ENCODE results near the gene PRCC. TPM values are rescaled to one million over a fixed set of nuclear protein-coding genes. Genes with fewer than 3 reads are reported as not detected.

The PRCC gene
- polyA plus RNA-seq, 3 donors: 26.7 to 37.1 (median 29.6) TPM

- peak overlapping the region; percentile 8 to 85 (median 70) for H3K27ac Mint-ChIP-seq
Measured at GRCh38 chr1:156804026-156804425, 36.7 kb downstream of the PRCC start.

GRCh38 chr1:156804572-156805243, 37.4 kb downstream of the PRCC start:
- H3K9ac ChIP-seq (ENCODE audit: insufficient read depth, low read length, poor library complexity, severe bottlenecking): no peak overlapping the region
- peak overlapping the region; percentile 8 to 85 (median 70) for H3K27ac Mint-ChIP-seq
- no peaks in the 10 kb centered on the region for H3K79me2 ChIP-seq (ENCODE audit: insufficient read depth, low read length)
- no peaks in the 10 kb centered on the region for H3K9me3 ChIP-seq (replicated peaks in 1 of 2; ENCODE audit: control insufficient read depth in 1 of 2, insufficient read depth in 1 of 2, low read length in 2 of 2)
- H3K36me3 ChIP-seq (replicated peaks in 1 of 2; ENCODE audit: control insufficient read depth in 1 of 2, insufficient read depth in 2 of 2, low read length in 2 of 2): peaks cover 20 to 29% of the 10 kb centered on the region in 2 donors
- peak overlapping the region in 1 of 2 donors; percentile 78 for H3K4me3 Mint-ChIP-seq
- intact Hi-C loops (cut with micrococcal nuclease): no loop called here
- peaks cover 23 to 33% of the 10 kb centered on the region in 2 donors for H3K36me3 Mint-ChIP-seq
- no peak for TF ChIP-seq CTCF (IDR thresholded peaks at IDR 0.05)
- peak overlapping the region; percentile 23 to 27 for H3K27ac ChIP-seq (ENCODE audit: low read depth in 1 of 2, low read length in 2 of 2)
- H3K4me2 ChIP-seq (replicated peaks; ENCODE audit: extremely low read depth, low read length, poor library complexity, severe bottlenecking): no peak overlapping the region
- no peaks in the 10 kb centered on the region for H4K20me1 ChIP-seq (ENCODE audit: insufficient read depth, low read length)
- H3K4me1 Mint-ChIP-seq: peaks cover 21% of the 10 kb centered on the region
- H3K9me3 Mint-ChIP-seq: no peaks in the 10 kb centered on the region
- H2AFZ ChIP-seq (ENCODE audit: insufficient read depth, low read depth, low read length, poor library complexity, severe bottlenecking): no peak overlapping the region
- DNase-seq: peak; percentile 49 to 66 (median 66)
- no peaks in the 10 kb centered on the region for H3K27me3 ChIP-seq (ENCODE audit: control insufficient read depth in 2 of 2, insufficient read depth in 2 of 2, low read length in 2 of 2)
- WGBS (ENCODE audit: insufficient coverage): 44% methylated on average over 6 of the region's 6 CpGs
- peaks cover under 1 to 6% (median 5%) of the 10 kb centered on the region in 3 donors for H3K27me3 Mint-ChIP-seq (ENCODE audit: low read depth in 3 of 3)
- no peak overlapping the region for H3K4me3 ChIP-seq (replicated peaks in 1 of 3; ENCODE audit: low read depth in 2 of 3, low read length in 3 of 3)
- H3K4me1 ChIP-seq (ENCODE audit: control insufficient read depth in 1 of 2, insufficient read depth in 2 of 2, low read length in 2 of 2): peaks cover 14 to 15% of the 10 kb centered on the region in 2 donors

More at GRCh38 chr1:156804026-156804425, 36.7 kb downstream of the PRCC start:
- peaks cover 27 to 37% of the 10 kb centered on the region in 2 donors for H3K36me3 Mint-ChIP-seq
- H3K4me3 ChIP-seq (replicated peaks in 1 of 3; ENCODE audit: low read depth in 2 of 3, low read length in 3 of 3): no peak overlapping the region
- 68% methylated on average over 3 of the region's 3 CpGs for WGBS (ENCODE audit: insufficient coverage)
- TF ChIP-seq CTCF (IDR thresholded peaks at IDR 0.05): no peak
- no peak overlapping the region for H2AFZ ChIP-seq (ENCODE audit: insufficient read depth, low read depth, low read length, poor library complexity, severe bottlenecking)
- peaks cover 26 to 36% of the 10 kb centered on the region in 2 donors for H3K36me3 ChIP-seq (replicated peaks in 1 of 2; ENCODE audit: control insufficient read depth in 1 of 2, insufficient read depth in 2 of 2, low read length in 2 of 2)
- no peaks in the 10 kb centered on the region for H3K27me3 ChIP-seq (ENCODE audit: control insufficient read depth in 2 of 2, insufficient read depth in 2 of 2, low read length in 2 of 2)
- H3K4me3 Mint-ChIP-seq: peak overlapping the region in 1 of 2 donors; percentile 78
- H3K79me2 ChIP-seq (ENCODE audit: insufficient read depth, low read length): no peaks in the 10 kb centered on the region
- H3K27ac ChIP-seq (ENCODE audit: low read depth in 1 of 2, low read length in 2 of 2): peak overlapping the region in 1 of 2 donors; percentile 27
- intact Hi-C loops (cut with micrococcal nuclease): no loop called here
- no peaks in the 10 kb centered on the region for H3K9me3 ChIP-seq (replicated peaks in 1 of 2; ENCODE audit: control insufficient read depth in 1 of 2, insufficient read depth in 1 of 2, low read length in 2 of 2)
- no peak overlapping the region for H3K4me2 ChIP-seq (replicated peaks; ENCODE audit: extremely low read depth, low read length, poor library complexity, severe bottlenecking)
- no peak for DNase-seq
- H3K4me1 Mint-ChIP-seq: peaks cover 21% of the 10 kb centered on the region
- H3K4me1 ChIP-seq (ENCODE audit: control insufficient read depth in 1 of 2, insufficient read depth in 2 of 2, low read length in 2 of 2): peaks cover 14 to 15% of the 10 kb centered on the region in 2 donors
- no peaks in the 10 kb centered on the region for H3K9me3 Mint-ChIP-seq
- H3K27me3 Mint-ChIP-seq (ENCODE audit: low read depth in 3 of 3): peaks cover 0 to 4% (median 3%) of the 10 kb centered on the region in 3 donors
- no peaks in the 10 kb centered on the region for H4K20me1 ChIP-seq (ENCODE audit: insufficient read depth, low read length)
- no peak overlapping the region for H3K9ac ChIP-seq (ENCODE audit: insufficient read depth, low read length, poor library complexity, severe bottlenecking)
